NCI-H1694 (cell line): ENCODE results near the gene IL13.
"Not testable (repeated sequence)": the region's sequence is repeated elsewhere in the genome, so short reads cannot be mapped to it uniquely, and the experiment has no call there.

Experiments used
- DNase-seq: peaks from one replicate; lab custom pipeline; 2025; lab: John Stamatoyannopoulos, UW

IL13 gene

DNA sequence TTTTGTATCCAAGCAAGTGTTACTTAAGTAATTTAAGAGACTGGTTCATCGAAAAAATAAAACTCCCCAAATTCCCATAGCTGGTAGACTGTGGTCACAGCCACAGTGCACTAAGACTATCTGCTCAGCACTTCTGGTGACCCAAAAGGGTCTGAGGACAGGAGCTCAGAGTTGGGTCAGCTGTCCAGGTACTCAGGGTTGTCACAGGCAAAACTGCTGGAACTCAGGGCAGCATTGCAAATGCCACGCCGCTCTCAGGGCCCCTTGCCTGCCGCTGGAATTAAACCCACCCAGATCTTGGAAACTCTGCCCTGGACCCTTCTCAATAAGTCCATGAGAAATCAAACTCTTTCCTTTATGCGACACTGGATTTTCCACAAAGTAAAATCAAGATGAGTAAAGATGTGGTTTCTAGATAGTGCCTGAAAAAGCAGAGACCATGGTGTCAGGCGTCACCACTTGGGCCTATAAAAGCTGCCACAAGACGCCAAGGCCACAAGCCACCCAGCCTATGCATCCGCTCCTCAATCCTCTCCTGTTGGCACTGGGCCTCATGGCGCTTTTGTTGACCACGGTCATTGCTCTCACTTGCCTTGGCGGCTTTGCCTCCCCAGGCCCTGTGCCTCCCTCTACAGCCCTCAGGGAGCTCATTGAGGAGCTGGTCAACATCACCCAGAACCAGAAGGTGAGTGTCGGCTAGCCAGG is at the start of gene IL13:
Gene IL13 (plus strand): TSS at position 498 of the 705 bp plus-strand sequence. CDS start 14 bp downstream, at position 512.
- DNase-seq: no peak

DNA sequence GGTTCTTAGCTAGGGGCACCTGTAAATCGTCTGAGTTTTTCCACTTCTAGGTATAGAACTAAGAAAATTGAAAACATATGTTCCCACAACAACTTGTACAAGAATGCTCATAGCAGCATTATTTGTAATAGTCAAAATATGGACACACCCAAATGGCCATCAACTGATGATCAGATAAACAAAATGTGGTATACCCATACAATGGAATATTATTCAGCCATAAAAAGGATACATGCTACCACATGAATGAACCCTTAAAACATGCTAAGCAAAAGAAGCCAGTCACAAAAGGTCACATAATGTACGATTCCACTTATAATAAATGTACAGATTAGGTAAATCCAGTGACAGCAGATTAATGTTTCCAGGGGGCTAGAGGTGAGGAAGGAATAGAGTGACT is 46.0 kb upstream of the IL13 start:
- no peak for DNase-seq

DNA sequence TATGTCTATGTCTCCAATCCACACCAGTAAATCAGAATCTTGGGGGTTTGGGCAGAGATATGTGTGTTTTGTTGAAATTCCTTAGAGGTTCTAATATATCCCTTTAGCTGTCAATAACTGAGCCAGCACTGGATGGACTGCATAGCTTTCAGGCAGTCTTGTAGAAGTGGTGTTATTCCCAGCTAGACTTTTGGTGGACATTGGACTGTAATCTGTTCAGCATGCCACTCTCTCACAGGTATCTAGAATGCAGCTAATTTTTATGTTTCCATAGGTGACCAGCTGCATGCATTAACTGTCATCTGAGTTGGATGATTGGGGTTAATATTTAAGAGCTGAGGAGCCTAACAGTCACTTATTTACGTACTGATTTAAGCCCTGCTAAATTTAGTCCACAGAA is 45.1 kb upstream of the IL13 start:
- no peak for DNase-seq

DNA sequence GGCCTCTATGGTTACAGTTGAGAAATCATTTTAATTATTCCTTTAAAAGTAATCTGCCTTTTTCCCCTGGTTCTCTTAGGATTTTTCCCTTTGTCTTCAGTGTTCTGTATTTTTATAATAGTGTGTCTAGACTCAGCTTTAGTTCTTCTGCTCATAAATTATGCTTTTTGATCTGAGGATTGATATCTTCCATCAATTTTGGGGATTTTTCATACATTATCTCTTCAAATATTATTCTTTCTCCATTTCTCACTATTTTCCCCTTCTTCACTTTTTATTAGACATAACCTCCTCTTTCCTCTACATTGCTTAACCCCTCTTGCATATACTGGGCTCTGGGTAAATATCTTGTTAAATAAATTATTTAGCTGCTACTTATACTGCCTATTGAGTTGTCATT is 36.3 kb upstream of the IL13 start:
- no peak for DNase-seq

DNA sequence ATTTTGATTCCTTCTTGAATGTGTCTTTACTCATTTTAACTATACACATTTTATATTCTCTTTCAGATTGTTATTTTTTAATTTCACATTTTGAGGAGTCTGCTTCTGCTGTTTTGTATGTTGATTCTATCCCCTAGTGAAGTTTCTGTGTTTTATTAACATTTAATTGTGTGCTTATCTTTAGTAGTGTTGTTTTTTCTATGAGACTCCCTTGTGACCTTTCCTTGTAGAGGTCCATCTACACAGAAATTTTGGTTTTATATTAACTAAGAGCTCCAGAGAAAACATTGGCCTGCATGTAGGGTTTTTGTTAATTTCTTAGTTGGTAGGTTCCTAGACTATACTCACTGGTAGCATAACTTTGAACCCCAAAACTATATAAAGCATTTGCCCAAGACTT is 35.4 kb upstream of the IL13 start:
- no peak for DNase-seq

DNA sequence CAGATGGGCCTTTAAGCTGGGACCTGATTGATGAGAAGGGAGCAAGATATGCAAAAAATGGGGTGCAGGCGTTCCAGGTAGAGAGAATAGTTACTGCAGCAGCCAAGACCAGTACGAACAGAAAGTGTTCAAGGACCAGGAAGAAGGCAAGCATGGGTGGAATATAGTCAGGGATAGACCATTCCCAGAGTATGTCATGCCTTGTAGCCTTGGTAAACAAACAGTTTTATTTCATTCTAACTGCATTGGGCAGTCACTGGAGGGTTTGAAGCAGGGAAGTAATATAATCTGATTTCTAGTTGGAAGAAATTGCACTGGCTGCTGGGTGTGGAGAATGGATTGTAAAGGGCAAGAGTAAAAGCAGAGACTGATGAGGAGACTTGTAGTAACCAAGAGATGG is 30.5 kb upstream of the IL13 start:
- no peak for DNase-seq

DNA sequence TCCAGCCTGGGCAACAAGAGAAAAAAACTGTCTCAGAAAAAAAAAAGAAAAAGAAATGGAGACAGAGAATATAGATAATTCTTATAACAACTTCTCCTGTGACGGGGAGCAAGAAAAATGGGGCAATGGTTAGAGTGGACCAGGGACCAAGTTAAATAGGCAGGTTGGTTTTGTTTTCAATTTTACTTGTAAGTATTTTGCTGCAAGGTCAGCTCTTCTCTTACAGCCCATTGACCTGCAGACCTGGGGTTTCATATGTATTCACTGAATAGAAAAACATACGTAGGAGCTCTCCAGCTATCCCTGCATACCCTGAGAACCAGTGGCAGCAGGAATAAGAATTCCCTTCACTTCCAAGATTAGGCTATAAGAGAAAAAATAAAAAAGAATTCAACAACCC is 29.2 kb upstream of the IL13 start:
- no peak for DNase-seq

DNA sequence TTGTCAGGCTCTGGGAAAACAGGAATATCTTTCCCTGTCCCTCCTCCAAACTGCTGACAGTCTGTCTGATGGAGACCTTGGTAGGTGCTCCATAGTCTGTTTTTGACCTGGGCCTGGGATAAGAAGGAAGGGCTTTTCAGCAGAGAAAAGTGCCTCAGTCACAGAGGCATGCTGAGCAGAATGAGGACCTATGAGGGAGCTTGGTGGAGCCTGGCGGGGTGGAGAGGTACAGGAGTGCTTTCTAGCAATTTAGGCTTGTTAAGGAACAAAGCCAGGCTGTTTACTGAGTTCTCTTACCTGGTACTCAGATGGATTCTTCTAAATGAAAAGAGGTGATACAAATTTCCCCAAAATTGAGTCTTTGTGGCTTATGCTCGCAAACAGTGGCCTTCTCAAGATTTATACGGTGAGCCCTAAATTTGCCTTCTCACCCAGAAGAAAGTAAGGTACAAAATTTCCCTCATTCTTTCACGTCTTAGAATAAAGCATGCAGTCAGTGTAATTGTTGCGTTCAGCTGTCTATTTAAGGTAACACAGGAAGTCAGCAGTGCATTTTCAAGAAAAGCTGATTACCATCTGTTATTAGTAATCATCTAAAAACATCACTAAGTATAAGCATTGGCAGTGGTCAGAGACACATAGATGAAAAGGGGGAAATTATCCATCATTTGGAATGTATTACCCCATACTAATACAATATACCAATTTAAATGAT is 28.6 kb upstream of the IL13 start:
- DNase-seq: no peak

DNA sequence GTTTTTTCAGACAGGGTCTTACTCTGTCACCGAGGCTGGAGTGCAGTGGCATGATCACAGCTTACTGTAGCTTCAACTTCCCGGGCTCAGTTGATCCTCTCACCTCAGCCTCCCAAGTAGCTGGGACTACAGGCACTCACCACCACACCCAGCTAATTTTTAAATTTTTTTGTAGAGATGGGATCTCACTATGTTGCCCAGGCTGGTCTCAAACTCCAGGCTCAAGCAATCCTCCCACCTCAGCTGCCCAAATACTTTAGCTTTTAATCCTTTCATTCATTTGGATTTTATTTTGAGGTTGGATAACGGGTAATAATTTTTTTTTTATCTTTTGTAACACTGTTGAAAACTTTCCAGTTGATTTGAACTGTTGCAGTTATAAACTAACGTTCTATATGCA is 24.4 kb upstream of the IL13 start:
- not testable (repeated sequence) for DNase-seq

DNA sequence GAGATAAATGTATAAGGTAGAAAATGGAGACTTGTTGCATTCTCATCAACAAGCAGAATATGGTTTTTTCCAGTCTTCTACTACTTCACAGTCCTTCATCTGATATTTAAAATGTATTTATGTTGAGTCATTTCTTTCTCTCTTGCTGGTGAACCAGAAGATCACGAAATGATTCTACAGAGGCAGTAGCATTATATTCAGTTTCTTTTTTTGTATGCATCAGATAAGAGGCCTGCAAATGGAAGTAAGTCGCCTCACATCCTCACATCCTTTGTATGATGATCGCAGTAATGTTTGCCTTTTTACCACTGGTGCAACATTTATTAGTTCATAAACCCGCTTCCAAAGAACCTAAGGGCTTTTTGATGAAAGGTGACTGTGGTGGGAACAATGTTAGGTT is 22.1 kb upstream of the IL13 start:
- DNase-seq: no peak

DNA sequence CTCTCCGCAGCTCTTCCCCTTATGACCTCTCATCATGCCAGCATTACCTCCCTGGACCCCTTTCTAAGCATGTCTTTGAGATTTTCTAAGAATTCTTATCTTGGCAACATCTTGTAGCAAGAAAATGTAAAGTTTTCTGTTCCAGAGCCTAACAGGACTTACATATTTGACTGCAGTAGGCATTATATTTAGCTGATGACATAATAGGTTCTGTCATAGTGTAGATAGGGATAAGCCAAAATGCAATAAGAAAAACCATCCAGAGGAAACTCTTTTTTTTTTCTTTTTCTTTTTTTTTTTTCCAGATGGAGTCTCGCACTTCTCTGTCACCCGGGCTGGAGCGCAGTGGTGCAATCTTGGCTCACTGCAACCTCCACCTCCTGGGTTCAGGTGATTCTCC is 20.7 kb upstream of the IL13 start:
- no peak for DNase-seq

DNA sequence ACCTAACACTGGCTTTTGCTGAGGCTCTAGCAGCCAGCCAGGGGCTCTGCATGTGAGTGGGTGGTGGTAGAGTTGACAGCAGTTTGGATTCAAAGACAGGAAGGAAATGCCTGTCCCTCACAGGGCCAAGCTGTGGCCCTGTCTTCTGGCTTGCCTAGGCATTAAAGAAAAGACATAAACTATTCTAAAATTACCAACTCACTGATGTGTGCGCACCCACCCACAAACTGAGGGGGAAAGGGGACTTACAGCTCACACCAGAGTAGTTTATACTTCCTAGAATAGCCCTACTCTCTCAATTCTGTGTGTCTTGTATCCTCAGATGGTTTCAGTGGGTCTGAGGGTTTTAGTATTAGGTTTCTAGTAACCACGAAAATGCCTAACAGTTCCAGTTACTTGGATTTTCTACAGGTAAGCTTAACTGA is 18.3 kb upstream of the IL13 start:
- no peak for DNase-seq

DNA sequence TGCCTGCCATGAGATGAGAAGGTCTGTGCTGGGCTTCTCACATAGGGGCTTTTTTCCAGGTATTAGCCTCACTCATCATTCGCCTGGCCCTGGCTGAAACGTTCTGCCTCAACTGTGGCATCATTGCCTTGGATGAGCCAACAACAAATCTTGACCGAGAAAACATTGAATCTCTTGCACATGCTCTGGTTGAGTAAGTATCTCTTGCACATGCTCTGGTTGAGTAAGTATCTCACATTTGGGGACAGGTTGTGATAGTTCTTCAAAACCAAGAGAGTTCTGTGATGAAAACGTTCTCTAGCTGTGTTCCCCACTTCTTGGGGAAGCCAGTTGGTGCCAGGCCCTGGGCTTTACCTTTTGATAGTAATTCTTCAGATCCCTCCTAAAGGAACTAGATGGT is 17.4 kb upstream of the IL13 start:
- no peak for DNase-seq

DNA sequence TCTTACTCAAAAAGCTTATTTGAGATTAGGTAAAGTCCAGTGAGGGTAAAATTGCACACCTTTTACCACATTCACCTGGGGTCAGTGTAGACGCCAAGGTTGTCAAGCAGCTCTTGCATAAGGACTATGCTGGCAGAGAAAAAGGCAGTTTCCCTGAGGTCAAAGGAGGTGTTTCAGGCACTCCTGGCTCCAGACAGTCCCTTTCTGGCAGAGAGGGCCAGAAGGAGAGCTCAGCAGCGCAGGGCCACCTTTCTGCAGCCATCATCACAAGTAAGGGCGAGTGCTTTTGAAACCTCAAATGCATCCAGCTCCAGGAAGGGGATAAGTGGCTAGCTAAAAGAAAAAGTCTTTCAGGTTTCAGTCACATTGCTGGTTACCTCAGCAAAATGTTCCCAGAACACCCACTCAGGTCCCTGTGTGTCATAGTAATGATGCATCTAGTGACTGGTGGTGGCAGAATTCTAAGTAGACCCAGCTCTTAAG is 16.7 kb upstream of the IL13 start:
- DNase-seq: no peak

DNA sequence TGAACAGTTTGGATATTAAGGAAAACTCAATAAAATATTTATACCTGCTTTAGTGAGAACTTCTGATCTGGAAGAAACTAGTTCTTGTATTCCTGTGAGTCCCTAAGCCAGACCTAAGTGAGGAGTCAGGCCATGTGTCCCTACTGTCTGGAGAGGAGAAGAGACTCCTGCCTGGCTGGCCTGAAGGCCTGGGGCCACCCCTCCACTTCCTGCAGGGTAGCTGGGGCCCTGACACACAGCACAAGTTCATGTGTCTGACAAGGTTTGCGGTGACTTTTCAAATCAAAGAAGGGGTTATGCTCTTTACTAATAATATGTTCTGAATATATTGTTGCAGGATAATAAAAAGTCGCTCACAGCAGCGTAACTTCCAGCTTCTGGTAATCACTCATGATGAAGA is 16.1 kb upstream of the IL13 start:
- no peak for DNase-seq

DNA sequence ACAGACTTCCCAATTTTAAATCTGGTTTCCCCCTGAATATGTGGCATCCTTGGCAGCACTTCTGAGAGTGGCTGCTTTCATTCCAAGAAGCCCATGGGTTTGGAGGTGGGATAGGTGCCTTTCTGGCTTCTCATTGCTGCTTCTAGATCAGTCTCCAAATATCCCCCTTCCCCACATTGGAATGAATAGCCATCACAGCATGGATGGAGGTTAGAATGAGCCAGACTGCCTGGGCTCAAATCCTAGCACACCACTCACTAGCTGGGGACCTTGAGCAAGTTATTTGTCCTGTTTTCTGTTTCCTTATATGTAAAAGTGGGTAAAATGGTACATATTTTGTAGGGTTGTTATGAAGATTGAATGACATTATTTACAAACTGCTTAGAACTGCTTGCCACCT is 13.8 kb upstream of the IL13 start:
- DNase-seq: no peak

DNA sequence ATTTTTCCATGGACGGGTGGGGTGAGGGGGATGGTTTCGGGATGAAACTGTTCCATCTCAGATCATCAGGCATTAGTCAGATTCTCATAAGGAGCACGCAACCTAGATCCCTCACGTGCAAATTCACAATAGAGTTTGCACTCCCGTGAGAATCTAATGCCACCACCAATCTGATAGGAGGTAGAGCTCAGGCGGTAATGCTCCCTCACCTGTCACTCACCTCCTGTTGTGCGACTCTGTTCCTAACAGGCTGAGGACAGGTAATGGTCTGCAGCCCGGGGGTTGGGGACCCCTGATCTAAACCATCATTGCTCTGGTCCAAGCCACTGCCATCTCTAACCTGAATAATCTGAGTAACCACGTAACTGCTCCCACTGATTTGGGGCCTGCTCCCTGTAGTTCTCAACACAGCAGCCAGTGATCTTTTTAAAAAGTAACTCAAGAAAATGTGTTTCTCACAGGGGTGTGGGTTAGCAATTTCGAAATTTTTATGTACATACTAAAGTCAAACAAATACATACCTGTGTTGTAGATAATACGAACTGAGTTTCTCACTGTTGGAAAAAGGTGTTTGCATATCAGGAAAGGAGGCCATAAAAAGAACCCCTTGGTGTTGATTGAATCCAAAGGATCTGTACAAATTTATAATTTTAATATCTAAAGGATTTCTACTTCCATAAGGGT is 11.2 kb upstream of the IL13 start:
- no peak for DNase-seq

DNA sequence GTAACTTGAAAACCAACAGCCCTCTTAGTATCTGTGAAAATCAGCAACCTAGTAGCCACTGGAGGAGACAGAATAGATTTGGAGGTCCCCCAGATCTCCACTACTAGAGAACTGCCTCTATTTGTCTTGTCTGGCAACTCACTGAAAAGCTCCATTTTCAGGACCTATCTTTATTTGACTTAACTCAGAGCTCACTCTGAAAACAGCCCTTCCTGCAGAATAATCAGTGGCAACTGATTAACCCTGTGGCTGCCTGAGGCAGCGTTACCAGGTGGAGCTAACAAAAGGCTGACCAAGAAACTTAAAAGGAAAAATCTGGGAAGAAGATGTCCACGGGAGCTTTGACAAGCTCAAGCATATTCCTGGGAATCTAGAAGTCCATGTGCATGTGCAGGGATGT is 10.5 kb upstream of the IL13 start:
- no peak for DNase-seq

DNA sequence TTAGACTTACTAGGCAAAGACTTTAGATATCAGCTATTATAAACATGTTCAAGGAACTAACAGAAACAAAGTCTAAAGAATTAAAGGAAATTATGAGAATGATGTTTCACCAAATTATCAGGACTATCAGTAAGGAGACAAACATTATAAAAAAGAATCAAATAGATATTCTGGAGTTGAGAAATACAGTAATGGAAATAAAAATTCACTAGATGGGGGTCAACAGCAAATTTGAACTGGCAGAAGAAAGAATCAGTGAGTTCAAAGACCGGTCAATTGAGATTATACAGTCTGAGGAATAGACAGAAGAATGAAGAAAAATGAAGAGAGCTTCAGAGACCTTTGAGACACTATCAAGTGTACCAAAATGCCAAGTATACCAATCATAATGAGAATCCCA is 9.6 kb upstream of the IL13 start:
- DNase-seq: no peak

DNA sequence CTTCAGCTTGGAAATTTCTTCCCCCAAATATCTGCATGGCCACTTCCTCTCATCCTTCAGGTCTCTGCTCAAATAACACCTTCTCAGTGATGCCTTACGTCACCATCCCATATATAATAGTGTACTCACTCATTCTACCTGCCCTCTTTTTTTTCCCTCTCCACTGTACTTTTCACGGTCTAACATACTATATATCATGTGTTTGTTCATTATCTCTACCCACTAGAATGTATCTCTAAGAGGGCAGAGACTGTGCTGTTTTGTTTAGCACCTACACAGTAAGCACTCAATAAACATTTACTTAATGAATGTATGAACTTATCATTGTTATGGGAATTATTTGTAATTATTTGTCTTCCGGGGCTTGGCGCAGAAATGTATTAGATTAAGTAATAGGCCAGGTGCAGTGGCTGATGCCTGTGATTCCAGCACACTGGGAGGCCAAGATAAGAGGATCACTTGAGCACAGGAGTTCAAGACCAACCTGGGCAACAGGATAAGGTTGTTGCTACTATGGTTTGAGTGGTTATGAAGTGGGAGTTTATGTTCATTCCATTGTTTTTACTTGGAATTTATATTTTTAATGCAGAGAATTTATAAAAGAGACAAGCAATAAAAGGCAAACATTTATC is 6.0 kb upstream of the IL13 start:
- DNase-seq: no peak

DNA sequence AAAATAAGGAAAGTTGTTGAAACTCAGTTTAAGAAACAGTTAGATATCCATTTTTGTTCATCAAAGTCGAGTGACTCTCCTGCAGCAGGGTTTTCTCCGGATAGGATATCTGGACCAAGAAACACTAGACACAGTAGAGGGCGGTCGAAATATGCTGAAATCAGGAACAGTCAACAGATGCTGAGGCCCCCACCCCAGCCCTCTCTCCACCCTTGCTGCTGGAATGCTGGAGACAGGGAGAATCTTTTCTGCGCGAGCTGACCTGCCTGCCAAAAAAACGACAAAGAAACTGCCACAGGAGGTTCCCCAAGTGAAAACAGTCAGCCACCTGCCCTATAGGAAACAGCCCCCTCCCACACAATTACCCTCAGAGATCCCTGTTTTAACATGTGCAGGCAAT is 4.3 kb upstream of the IL13 start:
- no peak for DNase-seq
